Nephron progenitor cell (in vitro differentiated cells): ENCODE data around the gene ZNF230.

Experiments
- DNase-seq: peaks from one replicate; pipeline ENCODE4 v3.0.0; 2021
- H3K27ac Mint-ChIP-seq: 2 replicates; pipeline ENCODE4 v1.8.0; 2021; ENCODE audit warnings: mild to moderate bottlenecking, moderate library complexity, mixed read lengths
- H3K27me3 Mint-ChIP-seq: 2 replicates; pipeline ENCODE4 v1.8.0; 2021; ENCODE audit warnings: mild to moderate bottlenecking, low read depth, mixed read lengths; ENCODE audit not compliant: poor library complexity
- H3K36me3 Mint-ChIP-seq: 2 replicates; pipeline ENCODE4 v1.8.0; 2021; ENCODE audit warnings: low read depth, mixed read lengths
- H3K4me1 Mint-ChIP-seq: 2 replicates; pipeline ENCODE4 v1.8.0; 2021; ENCODE audit warnings: mixed read lengths
- H3K4me3 Mint-ChIP-seq: 2 replicates; pipeline ENCODE4 v1.8.0; 2021; ENCODE audit warnings: mild to moderate bottlenecking, moderate library complexity, mixed read lengths
- H3K9me3 Mint-ChIP-seq: 2 replicates; pipeline ENCODE4 v1.8.0; 2021; ENCODE audit warnings: mild to moderate bottlenecking, moderate library complexity, mixed read lengths
- TF ChIP-seq, protein P1 (sequence below): fragments of 200-600 bp; sonication (generic); IDR thresholded peaks from 2 replicates; pipeline ENCODE4 v1.5.0; 2021; ENCODE audit warnings: antibody characterized with exemption

ZNF230 gene

DNA sequence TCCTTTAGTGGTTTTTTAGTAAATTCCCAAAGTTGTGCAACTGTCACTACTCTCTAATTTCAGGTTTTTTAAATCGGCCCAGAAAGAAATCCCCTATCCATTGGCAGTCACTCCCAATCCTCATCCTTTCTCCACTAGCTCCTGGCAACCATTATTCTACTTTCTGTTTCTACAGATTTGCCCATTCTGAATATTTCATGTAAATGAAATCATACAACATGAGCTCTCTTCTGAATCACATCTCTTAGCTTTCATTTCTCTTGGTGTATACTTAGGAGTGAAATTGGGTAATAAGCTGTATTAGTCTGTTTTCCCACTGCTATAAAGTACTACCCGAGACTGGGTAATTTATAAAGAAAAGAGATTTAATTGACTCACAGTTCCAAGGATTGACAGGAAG lies 39.4 kb downstream of the ZNF230 start:
- Mint-ChIP-seq H3K27ac (no peak overlapping the region), H3K4me1 (no peaks in the 10 kb centered on the region), H3K27me3 (peaks cover 24% of the 10 kb centered on the region), H3K36me3 (no peaks in the 10 kb centered on the region), H3K9me3 (peaks cover 44% of the 10 kb centered on the region), H3K4me3 (no peak overlapping the region)
- TF ChIP-seq, protein P1, sequence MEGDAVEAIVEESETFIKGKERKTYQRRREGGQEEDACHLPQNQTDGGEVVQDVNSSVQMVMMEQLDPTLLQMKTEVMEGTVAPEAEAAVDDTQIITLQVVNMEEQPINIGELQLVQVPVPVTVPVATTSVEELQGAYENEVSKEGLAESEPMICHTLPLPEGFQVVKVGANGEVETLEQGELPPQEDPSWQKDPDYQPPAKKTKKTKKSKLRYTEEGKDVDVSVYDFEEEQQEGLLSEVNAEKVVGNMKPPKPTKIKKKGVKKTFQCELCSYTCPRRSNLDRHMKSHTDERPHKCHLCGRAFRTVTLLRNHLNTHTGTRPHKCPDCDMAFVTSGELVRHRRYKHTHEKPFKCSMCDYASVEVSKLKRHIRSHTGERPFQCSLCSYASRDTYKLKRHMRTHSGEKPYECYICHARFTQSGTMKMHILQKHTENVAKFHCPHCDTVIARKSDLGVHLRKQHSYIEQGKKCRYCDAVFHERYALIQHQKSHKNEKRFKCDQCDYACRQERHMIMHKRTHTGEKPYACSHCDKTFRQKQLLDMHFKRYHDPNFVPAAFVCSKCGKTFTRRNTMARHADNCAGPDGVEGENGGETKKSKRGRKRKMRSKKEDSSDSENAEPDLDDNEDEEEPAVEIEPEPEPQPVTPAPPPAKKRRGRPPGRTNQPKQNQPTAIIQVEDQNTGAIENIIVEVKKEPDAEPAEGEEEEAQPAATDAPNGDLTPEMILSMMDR, result no peak
- no peak for DNase-seq

DNA sequence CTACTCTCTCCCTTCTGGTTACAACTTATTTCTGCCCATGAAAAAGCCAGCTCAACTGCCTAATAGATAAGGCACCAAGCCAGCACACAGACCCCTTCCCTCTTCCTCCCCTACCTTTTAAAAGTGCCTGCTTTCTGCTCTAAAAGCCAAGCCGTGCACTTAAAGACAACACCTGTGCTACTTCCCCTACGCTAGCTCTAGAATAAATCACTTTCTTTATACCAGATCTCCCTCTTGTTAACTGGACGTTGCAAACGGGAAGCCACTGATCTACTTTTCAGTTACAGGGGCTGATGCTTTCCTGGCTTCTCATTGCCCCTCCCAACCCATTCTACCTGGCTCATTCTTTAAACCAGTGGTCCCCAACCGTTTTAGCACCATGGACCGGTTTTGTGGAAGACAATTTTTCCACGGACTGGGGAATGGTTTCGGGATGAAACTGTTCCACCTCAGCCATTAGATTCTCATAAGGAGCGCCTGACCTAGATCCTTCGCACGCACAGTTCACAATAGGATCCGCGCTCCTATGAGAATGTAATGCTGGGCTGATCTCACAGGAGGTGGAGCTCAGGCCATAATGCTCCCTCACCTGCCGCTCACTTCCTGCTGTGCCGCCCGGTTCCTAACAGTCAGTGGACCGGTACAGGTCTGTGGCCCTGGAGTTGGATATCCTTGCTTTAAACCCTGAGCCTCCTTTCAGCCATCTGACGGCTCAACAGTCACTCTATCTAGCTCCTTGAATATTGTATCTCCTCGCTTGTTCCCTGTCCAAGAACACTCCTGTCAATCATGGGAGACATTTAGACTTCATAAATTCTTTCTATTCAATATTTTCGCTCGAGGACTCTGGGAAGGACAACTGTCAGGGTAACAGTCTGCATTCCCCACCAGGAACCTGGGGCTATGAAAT lies 48.2 kb downstream of the ZNF230 start:
- Mint-ChIP-seq H3K9me3 (peaks cover 55% of the 10 kb centered on the region), H3K4me3 (peak overlapping the region; percentile 99), H3K36me3 (peaks cover 40% of the 10 kb centered on the region), H3K4me1 (peaks cover 23% of the 10 kb centered on the region), H3K27ac (no peak overlapping the region), H3K27me3 (peaks cover 37% of the 10 kb centered on the region)
- no peak for DNase-seq
- TF ChIP-seq, protein P1, result no peak

DNA sequence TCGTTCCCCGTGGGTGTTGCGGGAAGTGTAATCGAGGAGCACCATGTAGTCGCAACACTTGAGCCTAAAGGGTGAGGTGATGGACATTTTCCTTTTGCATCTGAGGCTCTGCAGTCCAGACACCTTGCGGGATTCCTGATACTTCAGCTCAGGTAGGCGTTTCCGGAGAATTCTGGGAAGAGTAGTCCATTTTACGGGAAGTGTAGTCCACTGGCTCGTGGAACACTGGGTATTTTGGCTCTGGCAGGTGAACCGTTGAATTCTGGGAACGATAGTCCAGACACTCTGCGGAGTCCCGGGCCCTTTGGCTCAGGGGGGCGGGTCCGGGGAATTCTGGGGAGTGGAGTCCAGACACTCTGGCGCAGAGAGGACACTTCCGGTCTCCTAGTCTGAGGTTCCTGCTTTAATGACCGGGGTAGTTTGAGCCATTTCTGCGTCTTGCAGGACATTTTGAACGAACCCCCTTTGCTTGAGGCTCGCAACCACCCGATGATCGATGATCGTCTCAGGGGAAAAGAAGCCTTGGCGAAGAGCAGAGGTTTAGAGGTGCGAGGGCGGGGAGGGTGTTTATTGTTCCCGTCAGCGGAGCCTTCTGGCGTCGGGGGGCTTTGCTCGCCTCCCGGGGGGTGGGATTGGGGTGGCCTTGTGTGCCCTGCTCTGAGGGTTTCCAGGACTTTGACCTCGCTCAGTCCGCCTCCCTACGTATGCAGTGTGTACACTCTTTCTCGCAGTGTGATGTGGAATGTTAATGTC lies 49.1 kb downstream of the ZNF230 start, which contains the start of gene ZNF223:
TSS of gene ZNF223 (plus strand) at position 387 of the 753 bp plus-strand sequence. CDS start 3,141 bp downstream, outside the sequence.
- H3K27ac Mint-ChIP-seq, result peak within 1 kb of the TSS; percentile 83

DNA sequence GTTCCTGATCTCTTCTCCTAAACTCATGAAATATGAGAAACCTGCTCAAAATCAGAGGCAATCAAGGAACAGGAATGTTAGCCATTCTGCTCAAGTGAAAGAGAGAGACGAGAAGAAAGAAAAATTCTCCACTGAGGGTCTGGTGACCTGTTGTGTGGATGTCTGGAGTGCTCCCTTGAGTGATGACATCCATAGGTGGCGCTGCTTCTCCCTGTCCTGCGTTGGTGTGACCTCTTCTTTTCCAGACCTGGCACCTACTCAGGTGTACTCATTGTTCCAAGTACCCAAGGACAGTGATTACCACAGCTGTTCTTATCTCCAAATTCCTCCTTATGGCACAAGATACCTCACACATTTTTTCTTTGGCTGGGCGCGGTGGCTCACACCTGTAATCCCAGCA lies 53.1 kb downstream of the ZNF230 start:
- DNase-seq, result no peak
- TF ChIP-seq, protein P1, result no peak
- peaks cover 23% of the 10 kb centered on the region for H3K4me1 Mint-ChIP-seq
- H3K27ac Mint-ChIP-seq, result no peak overlapping the region
- H3K4me3 Mint-ChIP-seq, result no peak overlapping the region
- H3K9me3 Mint-ChIP-seq, result peaks cover 43% of the 10 kb centered on the region
- H3K36me3 Mint-ChIP-seq, result peaks cover 86% of the 10 kb centered on the region
- H3K27me3 Mint-ChIP-seq, result peaks cover 1% of the 10 kb centered on the region

More for the DNA sequence above, 49.1 kb downstream of the ZNF230 start, which contains the start of gene ZNF223:
- Mint-ChIP-seq H3K4me1 (peaks cover 23% of the 10 kb centered on the region), H3K27me3 (peaks cover 33% of the 10 kb centered on the region), H3K9me3 (peaks cover 59% of the 10 kb centered on the region), H3K36me3 (peaks cover 46% of the 10 kb centered on the region), H3K4me3 (peak within 1 kb of the TSS; percentile 99)
- peak; percentile 86 for DNase-seq
- TF ChIP-seq, protein P1, result no peak

DNA sequence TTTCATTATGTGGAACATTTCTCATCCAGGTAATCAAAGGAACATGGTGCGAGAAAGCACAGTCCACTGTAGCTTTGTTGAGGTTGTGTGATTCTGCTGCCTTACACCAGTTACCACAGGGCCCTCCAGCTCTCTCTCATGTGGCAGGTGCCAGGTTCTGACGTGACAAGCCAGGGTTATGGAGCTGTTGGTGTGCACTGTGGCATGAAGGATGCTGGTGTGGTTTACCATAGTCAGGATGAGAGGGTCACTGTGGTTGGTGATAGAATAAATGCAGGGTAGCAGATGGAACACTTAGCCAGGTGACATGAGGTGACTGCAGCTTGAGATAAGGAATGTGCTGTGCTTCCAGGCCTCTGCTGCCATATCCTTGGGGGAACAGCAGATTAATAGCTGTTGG lies 56.5 kb downstream of the ZNF230 start:
- H3K27ac Mint-ChIP-seq, result no peak overlapping the region
- no peaks in the 10 kb centered on the region for H3K27me3 Mint-ChIP-seq

More for the DNA sequence above, 56.5 kb downstream of the ZNF230 start:
- Mint-ChIP-seq H3K4me1 (no peaks in the 10 kb centered on the region), H3K9me3 (peaks cover 24% of the 10 kb centered on the region), H3K36me3 (peaks cover 98% of the 10 kb centered on the region), H3K4me3 (no peak overlapping the region)
- no peak for DNase-seq
- TF ChIP-seq, protein P1, result no peak
